H1 (cell line): ENCODE data around the gene NDUFA11. TPM values are rescaled to one million over a fixed set of nuclear protein-coding genes. Genes with fewer than 3 reads are reported as not detected.

Source experiments
- polyA plus RNA-seq, 7 experiments: library from polyadenylated mRNA; depleted of rRNA in 3 of 7; stranded (reverse) in 5 of 7; unstranded in 2 of 7; fragments of >200 nt in 5 of 7; fragments of 200-250 nt in 2 of 7; gene quantifications; 1 replicate in 5 of 7; 2 replicates in 1 of 7; 4 replicates in 1 of 7; pipeline versions ENCODE4 v1.2.1 to v1.2.3, GENCODE V29; 2011 to 2013; ENCODE audit warnings: missing spikeins in 2 of 7, mixed read lengths in 2 of 7
- total RNA-seq: library from RNA; stranded (reverse); fragmentation: NEBNext Ultra II Directional; extraction: Animal tissue kit (Norgen Biotek cat#: 25700); gene quantifications from 2 replicates; pipeline ENCODE4 v1.2.1, GENCODE V29; 2021
- TF ChIP-seq, protein P1 (sequence below): IDR thresholded peaks from 2 replicates; pipeline ENCODE4 v1.6.1; 2011; ENCODE audit warnings: low read depth, mild to moderate bottlenecking, low read length; ENCODE audit not compliant: insufficient read depth

NDUFA11 gene
- total and polyA plus RNA-seq, 2 of the 8 experiments (the other 6 are each of a cell fraction or from before 2014, with no cell fraction given): 205 to 1,037 TPM

GRCh38 chr19:5915782-5916165, 12.2 kb upstream of the NDUFA11 start (continued):
- TF ChIP-seq, protein P1, sequence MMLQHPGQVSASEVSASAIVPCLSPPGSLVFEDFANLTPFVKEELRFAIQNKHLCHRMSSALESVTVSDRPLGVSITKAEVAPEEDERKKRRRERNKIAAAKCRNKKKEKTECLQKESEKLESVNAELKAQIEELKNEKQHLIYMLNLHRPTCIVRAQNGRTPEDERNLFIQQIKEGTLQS: no peak
- TF ChIP-seq, all 59 proteins: peak for 0
